B cell (primary cell): ENCODE data around the gene DISP2. TPM values are rescaled to one million over a fixed set of nuclear protein-coding genes. Genes with fewer than 3 reads are reported as not detected.

Experiments used
- ATAC-seq: fragments of 200-7000 bp; cut with Tn5 transposase; one replicate; pipeline ENCODE4 v1.10.0; 2021; ENCODE audit warnings: low read depth, mild to moderate bottlenecking, moderate number of reproducible peaks, moderate library complexity
- CTCF ChIA-PET: fragments of 350-600 bp; sonication (Branson Sonifier 250); formaldehyde crosslinking; loops from one replicate; lab custom pipeline; 2021; ENCODE audit warnings: antibody characterized with exemption, inconsistent platforms; lab: Charles Lee
- POLR2A ChIA-PET: fragments of 350-600 bp; sonication (Branson Sonifier 250); formaldehyde crosslinking; loops from one replicate; lab custom pipeline; 2021; ENCODE audit warnings: antibody characterized with exemption; lab: Charles Lee
- DNase-seq: peaks from one replicate; pipeline ENCODE4 v3.0.0; 2013
- H2AFZ ChIP-seq: 2 replicates; pipeline ENCODE4 v1.6.1; 2012; ENCODE audit warnings: mild to moderate bottlenecking, low read depth, low read length; ENCODE audit not compliant: insufficient read depth, poor library complexity, severe bottlenecking
- H3K27ac ChIP-seq, 2 donors: 1 replicate in 1 of 2; 2 replicates in 1 of 2; pipeline ENCODE4 v1.5.1; 2012 to 2013; ENCODE audit warnings: low read length in 2 of 2, mild to moderate bottlenecking in 2 of 2, moderate library complexity in 1 of 2
- H3K27me3 ChIP-seq, 4 experiments: fragments of 200-600 bp in 1 of 4; sonication (generic) in 1 of 4; replicated peaks in 1 of 4; 1 replicate in 2 of 4; 2 replicates in 2 of 4; pipeline versions ENCODE4 v1.6.1 to v1.7.0; 2013 to 2016; ENCODE audit warnings: low read length in 3 of 4, mild to moderate bottlenecking in 2 of 4, mixed read lengths in 1 of 4, moderate library complexity in 1 of 4; ENCODE audit not compliant: insufficient read depth in 4 of 4, control insufficient read depth in 3 of 4; ENCODE audit errors: control extremely low read depth in 1 of 4
- H3K36me3 ChIP-seq, 2 experiments: replicated peaks in 1 of 2; 1 replicate in 1 of 2; 2 replicates in 1 of 2; pipeline versions ENCODE4 v1.6.1 to v1.7.1; 2013; ENCODE audit warnings: low read length in 1 of 2; ENCODE audit not compliant: insufficient read depth in 2 of 2, control insufficient read depth in 1 of 2; ENCODE audit errors: control extremely low read depth in 1 of 2, extremely low read depth in 1 of 2
- H3K4me1 ChIP-seq, 2 donors: fragments of 200-600 bp in 1 of 2; sonication (generic) in 1 of 2; 1 replicate in 1 of 2; 2 replicates in 1 of 2; pipeline versions ENCODE4 v1.5.1 to v1.6.1; 2013 to 2017; ENCODE audit warnings: low read length in 2 of 2; ENCODE audit not compliant: control insufficient read depth in 2 of 2, insufficient read depth in 2 of 2
- H3K4me2 ChIP-seq: replicated peaks from 2 replicates; pipeline ENCODE3; 2012; ENCODE audit warnings: mild to moderate bottlenecking, low read depth, low read length; ENCODE audit not compliant: poor library complexity, severe bottlenecking
- H3K4me3 ChIP-seq, 5 experiments: fragments of 200-600 bp in 1 of 5; sonication (generic) in 1 of 5; 1 replicate in 3 of 5; 2 replicates in 2 of 5; pipeline versions ENCODE4 v1.5.1 to v1.7.0; 2011 to 2016; ENCODE audit warnings: low read length in 4 of 5, mild to moderate bottlenecking in 4 of 5, low read depth in 2 of 5, control low read depth in 1 of 5, moderate library complexity in 1 of 5; ENCODE audit not compliant: insufficient read depth in 1 of 5; ENCODE audit errors: control extremely low read depth in 1 of 5, extremely low read depth in 1 of 5
- H3K79me2 ChIP-seq: fragments of 200-600 bp; sonication (generic); one replicate; pipeline ENCODE4 v1.6.0; 2016; ENCODE audit warnings: low read length; ENCODE audit not compliant: control insufficient read depth, insufficient read depth
- H3K9ac ChIP-seq: fragments of 200-600 bp; sonication (generic); 2 replicates; pipeline ENCODE4 v1.6.1; 2017; ENCODE audit warnings: mild to moderate bottlenecking, low read length, moderate library complexity
- H3K9me3 ChIP-seq, 3 donors: one replicate each; pipeline versions ENCODE4 v1.6.1 to v1.7.1; 2013; ENCODE audit warnings: low read length in 2 of 3; ENCODE audit not compliant: control insufficient read depth in 2 of 3, insufficient read depth in 1 of 3; ENCODE audit errors: control extremely low read depth in 1 of 3
- H4K20me1 ChIP-seq: 2 replicates; pipeline ENCODE4 v1.6.0; 2012; ENCODE audit warnings: mild to moderate bottlenecking, low read length; ENCODE audit not compliant: insufficient read depth, control insufficient read depth, poor library complexity, severe bottlenecking
- H3K27ac Mint-ChIP-seq: one replicate; pipeline ENCODE4 v1.8.0; 2021; ENCODE audit warnings: mixed read lengths
- H3K27me3 Mint-ChIP-seq: one replicate; pipeline ENCODE4 v1.8.0; 2021; ENCODE audit warnings: mixed read lengths
- H3K4me1 Mint-ChIP-seq: one replicate; pipeline ENCODE4 v1.8.0; 2021; ENCODE audit warnings: mixed read lengths
- H3K4me3 Mint-ChIP-seq: one replicate; pipeline ENCODE4 v1.8.0; 2021; ENCODE audit warnings: mixed read lengths
- H3K9me3 Mint-ChIP-seq: one replicate; pipeline ENCODE4 v1.8.0; 2022; ENCODE audit warnings: mixed read lengths; ENCODE audit not compliant: insufficient read depth
- EZH2 ChIP-seq: IDR thresholded peaks from 2 replicates; pipeline ENCODE4 v1.6.1; 2012; ENCODE audit warnings: borderline replicate concordance, low read depth, mild to moderate bottlenecking, moderate library complexity, low read length; ENCODE audit not compliant: insufficient read depth, poor library complexity, severe bottlenecking
- WGBS: methylation state at CpG from one replicate; pipeline ENCODE4 v1.1.5; 2013; ENCODE audit warnings: missing lambda C conversion rate; ENCODE audit not compliant: insufficient coverage; 5-methylcytosine and 5-hydroxymethylcytosine counted together
- intact Hi-C: fragments of 100-400 bp; cut with micrococcal nuclease; formaldehyde crosslinking; loops from one replicate; pipeline ENCODE4 v1.10.0; 2022
- polyA plus RNA-seq: library from polyadenylated mRNA; depleted of rRNA; stranded (reverse); fragments of >200 nt; gene quantifications from 2 replicates; pipeline ENCODE4 v1.2.3, GENCODE V29; 2012
- total RNA-seq, 2 donors: library from RNA; stranded (reverse); fragments of 120-200 nt in 1 of 2; gene quantifications; 1 replicate in 1 of 2; 2 replicates in 1 of 2; pipeline versions ENCODE4 v1.2.3 to v1.2.4, GENCODE V29; 2013 to 2022
- TF ChIP-seq, protein P1 (sequence below): fragments of 200-600 bp; IDR thresholded peaks from one replicate; pipeline ENCODE4 v1.8.0; 2022; ENCODE audit warnings: antibody characterized with exemption, mild to moderate bottlenecking

Gene DISP2
- total and polyA plus RNA-seq, 2 donors (not counting 1 experiment from before 2014, with no cell fraction given): 0.13 to 0.71 TPM

DNA sequence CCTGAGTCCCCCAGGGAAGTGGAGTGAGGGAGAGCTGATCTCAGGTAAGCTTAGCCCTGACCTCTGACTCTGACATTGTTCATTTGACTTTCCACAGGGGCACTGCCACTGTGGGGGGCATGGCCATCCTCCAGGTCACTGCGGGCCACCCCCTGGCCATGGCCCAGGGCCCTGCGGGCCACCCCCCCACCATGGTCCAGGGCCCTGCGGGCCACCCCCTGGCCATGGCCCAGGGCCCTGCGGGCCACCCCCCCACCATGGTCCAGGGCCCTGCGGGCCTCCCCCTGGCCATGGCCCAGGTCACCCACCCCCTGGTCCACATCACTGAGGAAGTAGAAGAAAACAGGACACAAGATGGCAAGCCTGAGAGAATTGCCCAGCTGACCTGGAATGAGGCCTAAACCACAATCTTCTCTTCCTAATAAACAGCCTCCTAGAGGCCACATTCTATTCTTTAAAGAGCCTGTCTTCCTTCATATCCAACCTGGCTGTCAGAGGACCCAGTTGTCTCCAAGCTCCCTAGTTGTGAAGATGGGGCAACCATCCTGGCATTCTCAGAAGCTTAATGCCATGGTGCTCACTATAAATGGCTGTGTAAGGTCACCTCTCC lies 1.9 kb upstream of the DISP2 start:
- peak overlapping the region; percentile 5 for H3K4me3 Mint-ChIP-seq
- WGBS: 65% methylated on average over 3 of the region's 5 CpGs

DNA sequence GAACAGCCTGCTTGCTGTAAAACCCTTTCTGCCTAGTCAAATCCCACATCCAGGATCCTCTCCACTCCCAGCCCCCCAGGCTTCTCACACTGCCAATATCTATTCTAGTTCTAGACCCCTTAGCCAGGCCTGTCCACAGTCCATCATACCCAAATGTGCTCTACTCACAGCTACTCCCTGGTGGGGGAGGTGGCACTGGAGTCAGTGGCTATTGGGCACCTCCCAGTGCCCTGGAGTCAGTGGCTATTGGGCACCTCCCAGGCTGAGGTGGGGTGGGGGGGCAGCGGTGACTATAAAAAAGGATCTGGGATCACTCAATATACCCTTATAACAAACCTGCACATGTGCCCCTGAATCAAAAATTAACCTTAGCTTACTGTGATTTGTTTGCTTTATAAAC lies 773 bp upstream of the DISP2 start:
- Mint-ChIP-seq H3K4me1 (peaks cover 12% of the 10 kb centered on the region), H3K27ac (no peak overlapping the region), H3K9me3 (no peaks in the 10 kb centered on the region), H3K4me3 (peak overlapping the region; percentile 63), H3K27me3 (peaks cover 8% of the 10 kb centered on the region)
- H3K9ac ChIP-seq: no peak overlapping the region
- H3K27me3 ChIP-seq: peaks cover 0 to 6% (median 0%) of the 10 kb centered on the region in 4 experiments
- CTCF ChIA-PET: interaction anchor here (0.7 to 2.4 kb wide), 7 partner anchors 8 to 82 kb away, joined by 3 to 12 read pairs (median 3); no protein-coding TSS in a partner anchor
- H2AFZ ChIP-seq: no peak overlapping the region
- H3K79me2 ChIP-seq: peaks cover 2% of the 10 kb centered on the region
- H3K9me3 ChIP-seq: no peaks in the 10 kb centered on the region
- peaks cover 6 to 11% of the 10 kb centered on the region in 2 donors for H3K4me1 ChIP-seq
- no CpG with 5 or more reads among the region's 1 CpG for WGBS
- no peak overlapping the region for H3K27ac ChIP-seq
- peak overlapping the region; percentile 98 for H3K4me2 ChIP-seq
- H3K4me3 ChIP-seq: peak overlapping the region in 1 of 5 experiments; percentile 78
- H4K20me1 ChIP-seq: peaks cover 26% of the 10 kb centered on the region
- no peak for DNase-seq
- POLR2A ChIA-PET: interaction anchor here (1.1 kb wide), 3 partner anchors 11 to 212 kb away, joined by 3 to 5 read pairs (median 4); no protein-coding TSS in a partner anchor
- no peak for ATAC-seq
- TF ChIP-seq, protein P1, sequence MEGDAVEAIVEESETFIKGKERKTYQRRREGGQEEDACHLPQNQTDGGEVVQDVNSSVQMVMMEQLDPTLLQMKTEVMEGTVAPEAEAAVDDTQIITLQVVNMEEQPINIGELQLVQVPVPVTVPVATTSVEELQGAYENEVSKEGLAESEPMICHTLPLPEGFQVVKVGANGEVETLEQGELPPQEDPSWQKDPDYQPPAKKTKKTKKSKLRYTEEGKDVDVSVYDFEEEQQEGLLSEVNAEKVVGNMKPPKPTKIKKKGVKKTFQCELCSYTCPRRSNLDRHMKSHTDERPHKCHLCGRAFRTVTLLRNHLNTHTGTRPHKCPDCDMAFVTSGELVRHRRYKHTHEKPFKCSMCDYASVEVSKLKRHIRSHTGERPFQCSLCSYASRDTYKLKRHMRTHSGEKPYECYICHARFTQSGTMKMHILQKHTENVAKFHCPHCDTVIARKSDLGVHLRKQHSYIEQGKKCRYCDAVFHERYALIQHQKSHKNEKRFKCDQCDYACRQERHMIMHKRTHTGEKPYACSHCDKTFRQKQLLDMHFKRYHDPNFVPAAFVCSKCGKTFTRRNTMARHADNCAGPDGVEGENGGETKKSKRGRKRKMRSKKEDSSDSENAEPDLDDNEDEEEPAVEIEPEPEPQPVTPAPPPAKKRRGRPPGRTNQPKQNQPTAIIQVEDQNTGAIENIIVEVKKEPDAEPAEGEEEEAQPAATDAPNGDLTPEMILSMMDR: no peak
- TF ChIP-seq EZH2: no peak
- peaks cover 0 to 3% of the 10 kb centered on the region in 2 experiments for H3K36me3 ChIP-seq
- intact Hi-C loops: no loop called here

More for the DNA sequence above, 1.9 kb upstream of the DISP2 start:
- CTCF ChIA-PET: interaction anchor here (1.0 to 2.4 kb wide), 5 partner anchors 13 to 81 kb away, joined by 3 to 12 read pairs (median 4); partner anchors contain the start of gene KNSTRN
- H3K9ac ChIP-seq: no peak overlapping the region
- intact Hi-C loops: no loop called here
- no peak overlapping the region for H3K27ac Mint-ChIP-seq
- no peak for DNase-seq
- peaks cover 26% of the 10 kb centered on the region for H4K20me1 ChIP-seq
- H3K4me1 Mint-ChIP-seq: peaks cover 12% of the 10 kb centered on the region
- H3K27ac ChIP-seq: no peak overlapping the region
- no peak overlapping the region for H2AFZ ChIP-seq
- no peak overlapping the region for H3K4me2 ChIP-seq
- TF ChIP-seq, protein P1: no peak
- TF ChIP-seq EZH2: no peak
- H3K27me3 Mint-ChIP-seq: peaks cover 8% of the 10 kb centered on the region
- H3K27me3 ChIP-seq: peaks cover 0 to 6% (median 0%) of the 10 kb centered on the region in 4 experiments
- peaks cover 6 to 11% of the 10 kb centered on the region in 2 donors for H3K4me1 ChIP-seq
- POLR2A ChIA-PET: interaction anchor here (1.0 kb wide), 1 partner anchor 10 kb away, joined by 3 read pairs; no protein-coding TSS in a partner anchor
- no peaks in the 10 kb centered on the region for H3K9me3 Mint-ChIP-seq
- H3K4me3 ChIP-seq: no peak overlapping the region
- ATAC-seq: no peak
- H3K9me3 ChIP-seq: no peaks in the 10 kb centered on the region
- no peaks in the 10 kb centered on the region for H3K36me3 ChIP-seq
- H3K79me2 ChIP-seq: peaks cover 2% of the 10 kb centered on the region
